Activated gamma-delta T cell treated with anti-CD3 and anti-CD28 coated beads, Interleukin-2, amount 50 U/mL, for 16 hours (primary cell): Measurements from ENCODE around the gene PCCA.
"Not testable (repeated sequence)": the region's sequence is repeated elsewhere in the genome, so short reads cannot be mapped to it uniquely, and the experiment has no call there.

Experiments used
- DNase-seq: peaks from one replicate; pipeline ENCODE4 v3.0.0-alpha.2; 2020; ENCODE audit warnings: low read depth

The PCCA gene

DNA sequence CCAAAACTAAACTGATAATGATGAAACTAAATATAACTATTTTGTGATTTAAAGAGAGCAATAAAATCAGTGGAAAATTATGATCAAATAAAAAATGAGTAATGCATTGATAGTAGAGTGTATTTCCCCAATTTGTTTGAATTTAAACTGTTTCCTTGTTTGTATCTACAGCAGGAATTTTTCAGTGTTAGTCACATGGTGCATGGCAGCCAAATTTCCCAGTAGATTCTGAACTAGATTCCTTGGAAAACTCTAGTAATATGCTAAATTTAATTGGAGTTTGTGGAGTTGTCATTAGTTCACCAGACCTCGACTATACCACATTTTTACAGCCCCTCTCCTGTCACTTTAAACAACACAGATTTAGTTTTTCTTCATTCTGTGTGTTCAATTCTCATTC is 156.2 kb downstream of the PCCA start:
- no peak for DNase-seq

DNA sequence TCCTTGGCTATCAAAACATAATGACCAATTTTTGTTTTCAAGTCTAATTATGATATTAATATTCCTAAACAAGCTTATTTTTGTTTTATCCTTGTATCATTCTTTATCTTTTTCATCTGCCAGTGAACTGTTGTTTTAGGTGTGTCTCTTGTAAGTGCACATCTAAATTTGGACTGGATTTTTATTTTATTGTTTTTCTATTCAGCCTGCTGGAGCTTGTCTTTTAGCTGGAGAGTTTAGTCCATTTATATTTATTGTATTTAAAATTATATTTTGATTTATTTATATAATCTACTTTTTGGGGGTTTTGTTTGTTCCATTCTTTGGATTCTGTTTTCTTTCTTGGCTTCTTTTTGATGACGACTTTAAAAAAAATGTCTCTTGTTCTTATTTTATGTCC is 159.0 kb downstream of the PCCA start:
- no peak for DNase-seq

DNA sequence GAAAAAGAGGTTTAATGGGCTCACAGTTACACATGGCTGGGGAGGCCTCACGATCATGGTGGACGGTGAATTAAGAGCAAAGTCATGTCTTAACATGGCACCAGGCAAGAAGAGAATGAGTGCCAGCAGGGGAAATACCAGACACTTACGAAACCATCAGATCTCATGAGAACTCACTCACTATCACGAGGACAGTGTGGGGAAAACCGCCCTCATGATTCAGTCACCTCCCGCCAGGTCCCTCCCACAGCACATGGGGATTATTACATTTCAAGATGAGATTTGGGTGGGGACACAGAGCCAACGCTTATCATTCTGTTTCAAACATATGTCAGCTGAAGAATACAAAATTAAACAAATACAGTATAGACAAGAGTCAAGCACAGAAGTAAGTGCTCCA is 165.1 kb downstream of the PCCA start:
- no peak for DNase-seq

DNA sequence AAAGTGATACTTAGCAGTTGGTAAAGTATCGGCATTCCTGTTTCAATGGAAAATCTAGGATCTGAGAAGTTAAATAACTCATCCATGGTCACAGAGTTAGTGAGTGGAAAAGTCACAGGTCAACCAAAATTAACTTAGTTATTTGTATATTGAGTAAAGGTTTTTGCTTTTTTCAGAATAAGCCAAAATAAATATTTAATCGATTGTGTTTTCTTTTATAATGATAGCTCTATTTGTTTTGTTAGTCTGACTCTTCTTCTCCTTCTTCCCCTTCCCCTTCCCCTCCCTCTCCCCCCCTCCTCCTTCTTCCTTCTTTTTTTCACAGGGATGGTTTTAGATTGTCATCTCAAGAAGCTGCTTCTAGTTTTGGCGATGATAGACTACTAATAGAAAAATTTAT is 173.5 kb downstream of the PCCA start:
- DNase-seq = no peak

DNA sequence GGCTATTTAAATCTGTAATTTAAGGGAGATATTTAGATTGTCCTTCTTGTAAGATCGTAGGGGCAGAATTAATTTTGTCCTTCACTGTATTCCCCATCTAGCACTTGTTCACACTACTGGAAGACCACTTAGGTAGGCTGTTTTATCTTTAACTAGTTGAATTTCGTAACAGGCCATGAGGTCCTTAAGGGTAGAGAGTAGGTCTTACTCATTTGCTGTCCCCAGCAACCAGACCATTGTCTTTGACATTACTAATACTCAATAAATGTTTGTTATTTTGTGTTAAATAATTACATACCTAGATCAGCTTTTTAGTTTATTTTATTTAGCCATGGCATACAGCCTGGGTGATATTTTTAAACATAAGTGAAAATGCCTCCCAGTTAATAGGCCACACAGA is 177.1 kb downstream of the PCCA start:
- no peak for DNase-seq

DNA sequence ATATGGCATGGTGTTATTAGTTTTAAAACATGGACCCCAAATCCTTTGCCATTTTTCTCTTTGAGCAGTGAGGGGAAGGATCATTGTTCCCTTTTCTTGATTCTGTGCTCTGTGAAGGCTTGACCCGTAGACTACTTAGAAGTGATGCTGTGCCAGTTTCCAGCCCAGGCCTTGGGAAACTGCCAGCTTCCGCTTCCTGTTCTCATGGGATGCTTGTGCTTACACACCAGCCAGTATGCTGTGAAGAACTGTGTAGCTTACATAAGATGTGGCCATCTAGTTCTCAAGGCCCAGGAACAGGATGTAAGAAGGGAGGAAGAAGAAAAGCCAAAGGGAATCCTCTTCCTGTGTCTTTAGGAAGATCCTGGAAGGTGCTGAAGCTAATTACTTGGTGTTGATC is 180.9 kb downstream of the PCCA start:
- DNase-seq = no peak

DNA sequence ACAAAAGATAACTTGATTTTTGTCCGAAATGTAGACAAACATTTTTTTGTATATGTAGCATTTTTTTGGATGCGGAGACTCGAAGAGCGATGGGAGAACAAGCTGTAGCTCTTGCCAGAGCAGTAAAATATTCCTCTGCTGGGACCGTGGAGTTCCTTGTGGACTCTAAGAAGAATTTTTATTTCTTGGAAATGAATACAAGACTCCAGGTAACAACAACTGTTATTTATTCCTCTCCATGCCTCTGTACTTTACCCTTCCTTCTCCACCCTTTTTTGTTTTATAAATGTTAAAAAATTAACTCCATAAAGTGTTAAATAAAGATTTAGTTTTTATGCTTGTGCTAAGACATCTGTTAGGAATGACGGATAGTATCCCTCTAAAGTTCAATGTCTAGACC is 184.2 kb downstream of the PCCA start:
- DNase-seq = no peak

DNA sequence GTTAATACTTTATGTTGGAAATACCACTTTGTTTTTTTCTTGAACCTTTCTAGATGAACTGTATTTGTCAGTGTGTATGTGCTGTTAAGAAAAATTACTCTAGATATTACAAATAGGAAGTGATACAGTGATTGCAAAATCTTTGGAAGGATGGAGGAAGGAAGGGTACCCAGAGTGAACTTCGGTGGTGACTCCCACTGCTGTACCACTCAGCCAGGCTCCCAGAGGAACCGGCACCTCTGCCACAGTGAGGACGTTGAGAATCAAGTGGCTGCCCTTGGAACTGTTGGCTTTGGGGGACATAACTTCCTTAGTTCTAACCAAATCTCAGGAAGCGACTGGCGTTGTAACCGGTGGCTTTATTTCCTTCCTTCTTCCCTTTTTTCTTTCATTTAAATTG is 184.7 kb downstream of the PCCA start:
- DNase-seq = no peak

DNA sequence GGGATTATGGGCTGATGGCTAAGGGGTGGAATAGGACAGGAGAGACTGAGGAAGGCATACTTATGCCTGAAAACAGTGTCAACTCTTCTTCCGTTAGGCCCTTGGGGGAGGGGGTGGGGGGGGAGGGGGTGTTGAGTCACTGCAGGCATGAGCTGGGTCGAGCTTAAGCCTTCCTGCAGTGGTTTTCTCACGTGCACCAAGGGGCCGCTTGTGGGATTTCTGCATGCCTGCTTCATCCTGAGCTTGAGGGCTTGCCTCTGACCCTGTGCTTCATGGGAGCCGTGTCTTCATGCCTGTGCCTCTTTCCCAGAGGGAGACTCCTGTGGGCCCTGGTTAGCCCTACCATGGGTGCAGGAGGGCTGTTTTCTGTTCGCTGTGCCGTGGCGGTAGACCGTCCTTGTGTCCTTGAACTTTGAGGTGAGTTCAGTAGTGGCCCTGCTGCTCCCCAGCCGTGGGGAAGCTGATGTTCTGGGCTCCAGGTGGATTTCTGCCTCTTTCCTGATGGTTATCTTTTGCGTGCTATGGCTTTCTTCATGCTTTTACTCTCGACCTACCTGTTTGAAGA is 186.1 kb downstream of the PCCA start:
- DNase-seq = no peak

DNA sequence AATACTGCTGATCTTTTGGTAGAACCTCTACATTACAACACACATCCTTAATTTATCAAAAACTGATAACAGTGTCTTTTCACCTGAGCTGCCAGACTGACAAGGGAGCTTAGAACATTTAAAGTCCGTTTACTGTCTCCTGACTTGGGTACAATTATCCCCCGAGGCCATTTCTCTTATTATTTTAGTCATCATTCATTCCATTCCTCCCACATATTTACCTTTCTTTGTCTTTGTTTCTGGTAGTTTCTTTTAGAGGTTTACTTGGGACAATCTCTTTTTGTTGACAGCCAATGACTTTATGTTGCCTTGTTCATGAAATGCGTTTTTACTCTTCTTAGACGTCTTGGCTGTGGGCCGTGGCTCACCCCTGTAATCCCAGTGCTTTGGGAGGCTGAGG is 186.9 kb downstream of the PCCA start:
- DNase-seq = no peak

DNA sequence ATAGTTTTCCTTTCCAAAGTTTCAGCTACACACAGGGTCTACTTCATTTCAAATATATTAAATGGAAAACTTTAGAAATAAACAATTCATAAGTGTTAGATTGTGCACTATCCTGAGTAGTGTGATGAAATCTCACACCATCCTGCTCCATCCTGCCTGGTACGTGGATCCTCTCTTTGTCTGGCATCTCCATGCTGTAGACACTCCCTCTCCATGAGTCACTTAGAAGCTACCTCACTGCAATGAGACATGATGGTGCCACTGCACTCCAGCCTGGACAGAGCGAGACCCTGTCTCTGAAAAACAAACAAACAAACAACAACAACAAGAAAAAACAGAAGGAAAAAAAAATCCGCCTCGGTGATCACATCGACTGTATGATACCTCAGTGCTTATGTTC is 191.8 kb downstream of the PCCA start:
- no peak for DNase-seq

DNA sequence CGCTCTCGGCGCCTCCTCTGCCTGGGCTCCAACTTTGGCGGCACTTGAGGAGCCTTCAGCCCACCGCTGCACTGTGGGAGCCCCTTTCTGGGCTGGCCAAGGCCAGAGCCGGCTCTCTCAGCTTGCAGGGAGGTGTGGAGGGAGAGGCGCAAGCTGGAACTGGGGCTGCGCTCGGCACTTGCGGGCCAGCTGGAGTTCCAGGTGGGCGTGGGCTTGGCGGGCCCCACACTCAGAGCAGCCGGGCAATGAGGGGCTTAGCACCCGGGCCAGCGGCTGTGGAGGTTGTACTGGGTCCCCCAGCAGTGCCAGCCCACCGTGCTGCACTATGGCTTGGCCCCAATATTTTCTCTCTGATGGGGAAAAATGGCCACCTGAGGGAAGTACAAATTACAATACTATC is 193.4 kb downstream of the PCCA start:
- DNase-seq = not testable (repeated sequence)

DNA sequence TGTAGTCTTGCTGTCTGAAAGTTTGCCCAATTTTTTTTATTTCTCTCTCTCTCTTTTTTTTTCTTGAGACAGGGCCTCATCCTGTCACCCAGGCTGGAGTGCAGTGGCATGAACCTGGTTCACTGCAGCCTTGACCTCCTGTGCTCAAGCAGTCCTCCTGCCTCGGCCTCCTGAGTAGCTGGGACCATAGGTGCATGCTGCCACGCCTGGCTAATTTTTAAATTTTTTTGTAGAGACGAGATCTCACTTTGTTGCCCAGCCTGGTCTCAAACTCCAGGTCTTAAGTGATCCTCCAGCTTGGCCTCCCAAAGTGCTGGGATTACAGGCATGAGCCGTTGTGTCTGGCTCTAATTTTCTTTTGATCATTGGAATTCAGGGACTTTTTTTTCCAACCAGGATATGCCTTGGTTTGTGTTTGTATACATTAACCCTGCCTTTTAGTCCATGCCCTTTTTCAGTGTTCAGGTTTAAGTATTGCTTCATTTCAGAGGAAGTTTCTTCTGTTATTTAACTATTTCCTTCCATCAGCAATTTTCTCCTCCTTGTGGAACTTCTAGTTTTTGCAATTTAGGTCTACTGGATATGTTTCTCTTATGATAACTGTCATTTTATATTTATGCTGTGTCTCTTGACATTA is 201.4 kb downstream of the PCCA start:
- DNase-seq = no peak

DNA sequence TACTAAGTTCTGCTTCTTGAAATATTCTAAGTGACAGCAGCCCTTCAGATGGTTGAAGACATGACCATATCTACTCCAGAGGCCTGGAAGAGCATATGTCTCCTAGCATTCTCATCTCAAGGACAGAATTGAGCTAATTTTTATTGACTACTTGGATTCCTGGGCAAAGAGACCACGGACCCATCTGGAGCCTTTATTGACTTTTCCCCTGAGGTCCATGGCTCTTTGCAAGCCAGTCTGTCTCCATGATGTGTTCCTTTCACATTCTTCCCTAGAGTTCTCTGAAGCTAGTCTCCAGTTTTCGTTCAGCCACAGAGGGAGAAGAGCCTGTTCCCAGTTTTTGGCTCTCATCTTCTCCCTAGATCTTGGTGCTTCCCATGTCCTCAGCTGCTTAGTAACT is 202.7 kb downstream of the PCCA start:
- DNase-seq = no peak

DNA sequence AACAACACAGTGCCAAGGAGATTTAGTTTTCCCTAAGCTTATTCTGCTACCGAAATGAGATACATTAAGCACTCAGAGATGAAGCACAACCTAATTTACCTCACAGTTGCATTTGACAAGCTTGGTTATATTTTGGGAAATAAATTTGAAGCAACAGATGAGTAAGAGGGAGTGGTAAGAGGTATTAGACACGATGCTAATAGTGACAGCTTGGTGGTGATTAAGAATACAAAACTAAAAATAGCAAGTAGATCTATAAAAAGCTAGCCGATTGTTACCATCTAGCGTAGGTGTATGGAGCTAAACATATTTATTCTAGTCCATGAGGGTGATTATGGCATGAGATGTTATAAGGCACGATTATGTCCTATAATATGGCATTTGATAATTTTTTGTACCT is 208.5 kb downstream of the PCCA start:
- no peak for DNase-seq

DNA sequence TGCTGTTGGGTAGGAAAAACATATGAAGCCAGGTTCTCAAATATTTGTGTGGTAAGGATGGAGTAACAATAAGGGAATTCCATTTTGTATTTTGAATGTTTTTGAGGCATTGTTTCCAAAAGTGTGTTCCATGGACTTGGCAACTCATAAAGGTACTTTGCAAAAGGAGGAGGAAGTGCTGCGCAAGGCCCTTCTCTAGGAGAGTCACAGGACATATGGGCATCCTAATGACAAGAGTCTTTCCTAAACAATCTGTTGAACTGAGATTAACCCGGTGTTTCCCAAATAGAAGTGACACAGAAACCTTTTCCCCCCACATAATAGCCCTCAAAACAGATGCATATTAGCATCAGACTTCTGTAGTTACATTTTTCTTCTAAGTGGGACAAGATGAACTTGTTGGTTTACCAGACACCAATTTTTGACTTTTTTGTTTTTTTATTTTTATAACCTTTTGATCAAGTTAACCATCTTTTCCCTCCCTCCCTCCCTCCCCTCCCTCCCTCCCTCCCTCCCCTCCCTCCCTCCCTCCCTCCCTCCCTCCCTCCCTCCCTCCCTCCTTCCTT is 209.3 kb downstream of the PCCA start:
- no peak for DNase-seq

DNA sequence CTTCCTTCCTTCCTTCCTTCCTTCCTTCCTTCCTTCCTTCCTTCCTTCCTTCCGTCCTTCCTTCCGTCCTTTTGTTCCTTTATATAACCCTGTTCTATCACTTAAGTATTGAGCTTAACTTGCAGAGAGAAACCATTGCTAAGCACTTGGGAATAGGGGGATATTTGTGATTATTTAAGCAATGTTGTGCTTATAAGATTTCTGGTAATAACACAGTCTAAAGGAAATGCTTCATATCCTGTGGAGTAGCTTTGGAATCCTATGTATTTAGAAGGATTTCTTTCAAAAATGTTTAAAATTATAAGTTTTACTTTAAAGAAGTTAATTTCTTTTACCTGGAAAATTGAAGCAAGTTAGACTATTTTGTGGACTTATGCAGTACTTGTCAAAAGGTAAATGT is 209.8 kb downstream of the PCCA start:
- no peak for DNase-seq

DNA sequence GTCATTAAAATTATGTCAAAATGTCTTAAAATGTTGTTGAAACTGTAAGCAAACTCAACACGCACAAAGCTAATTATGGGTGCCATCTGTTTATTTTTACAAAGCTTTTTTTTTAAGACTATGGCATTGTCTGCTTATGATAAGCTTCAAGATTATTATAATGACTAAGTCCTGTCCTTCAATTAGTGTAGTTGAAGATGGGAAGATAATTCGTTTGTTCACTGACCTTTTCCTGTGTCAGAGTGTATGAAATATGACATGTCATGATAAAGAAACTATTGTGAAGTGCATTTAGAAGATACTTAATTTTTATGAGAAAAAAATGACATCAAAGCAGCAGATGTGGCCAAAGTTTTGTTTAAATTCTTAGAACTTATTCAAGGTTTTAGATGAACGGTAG is 211.3 kb downstream of the PCCA start:
- DNase-seq = no peak

DNA sequence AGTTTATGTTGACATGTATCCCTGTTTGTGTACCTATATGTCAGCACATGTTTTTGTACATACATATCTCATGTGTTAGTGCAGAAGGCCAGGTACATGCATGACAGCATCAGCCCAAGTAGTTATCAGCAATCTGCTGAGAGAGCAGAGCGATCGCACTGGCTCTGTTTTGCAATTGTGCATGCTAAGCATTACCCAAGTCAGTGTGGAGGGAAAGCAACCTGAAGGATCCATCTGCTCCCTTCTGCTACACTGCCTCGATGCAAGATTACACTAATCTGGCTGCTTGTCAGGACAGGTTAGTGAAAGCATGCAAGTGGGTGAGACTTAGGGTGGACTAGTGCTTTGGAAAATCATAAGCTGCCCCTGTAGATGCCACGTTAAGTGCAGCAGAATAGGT is 211.8 kb downstream of the PCCA start:
- no peak for DNase-seq

DNA sequence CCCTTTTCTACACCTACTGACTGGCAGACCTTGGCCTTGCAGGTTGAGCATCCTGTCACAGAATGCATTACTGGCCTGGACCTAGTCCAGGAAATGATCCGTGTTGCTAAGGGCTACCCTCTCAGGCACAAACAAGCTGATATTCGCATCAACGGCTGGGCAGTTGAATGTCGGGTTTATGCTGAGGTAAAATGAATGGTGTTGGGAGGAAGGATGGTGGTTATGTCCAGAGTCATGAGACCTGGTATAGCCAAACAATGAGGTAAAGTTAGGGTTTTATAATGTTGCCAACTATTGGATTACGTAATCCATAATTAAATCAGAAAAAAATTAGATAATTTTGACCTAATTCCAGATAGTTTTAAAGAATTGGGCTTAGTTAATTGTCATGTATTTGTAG is 212.5 kb downstream of the PCCA start:
- DNase-seq = no peak

DNA sequence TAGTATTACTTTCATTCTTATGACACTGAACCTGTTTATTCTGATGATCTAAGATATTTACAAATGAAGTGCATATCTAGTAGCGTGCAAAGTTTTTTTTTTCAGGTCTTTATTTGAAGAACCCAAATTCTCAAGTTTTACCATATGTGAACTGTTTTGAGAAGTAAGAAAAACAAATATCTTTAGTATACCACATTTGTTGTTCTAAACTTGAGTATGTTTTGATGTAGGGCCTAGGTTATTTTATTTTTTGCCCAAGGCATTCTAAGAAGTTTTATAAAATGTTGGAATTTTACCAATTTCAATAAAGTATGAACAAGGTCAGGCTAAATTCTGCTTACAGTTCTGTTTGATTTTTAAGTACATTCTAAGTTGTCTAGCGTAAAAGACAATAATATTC is 213.5 kb downstream of the PCCA start:
- no peak for DNase-seq

DNA sequence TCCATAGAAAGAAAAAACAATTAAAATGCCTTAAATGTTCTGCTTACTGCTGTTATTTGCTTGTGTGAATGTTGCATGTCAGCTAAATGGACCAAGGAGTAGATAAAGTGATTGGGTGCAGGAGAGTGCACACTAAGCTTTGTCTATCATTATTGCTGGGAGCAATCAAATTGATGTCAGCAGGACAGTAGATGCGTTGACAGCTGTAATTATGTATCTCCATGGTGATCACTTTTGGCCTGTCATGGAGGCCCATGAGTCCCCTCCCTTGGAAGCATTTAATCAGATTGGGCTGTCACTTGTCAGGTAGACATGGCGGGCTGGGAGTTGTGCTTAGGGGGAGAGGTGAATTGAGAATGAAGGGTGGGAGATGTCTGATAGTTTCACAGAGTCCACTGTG is 215.3 kb downstream of the PCCA start:
- DNase-seq = no peak

DNA sequence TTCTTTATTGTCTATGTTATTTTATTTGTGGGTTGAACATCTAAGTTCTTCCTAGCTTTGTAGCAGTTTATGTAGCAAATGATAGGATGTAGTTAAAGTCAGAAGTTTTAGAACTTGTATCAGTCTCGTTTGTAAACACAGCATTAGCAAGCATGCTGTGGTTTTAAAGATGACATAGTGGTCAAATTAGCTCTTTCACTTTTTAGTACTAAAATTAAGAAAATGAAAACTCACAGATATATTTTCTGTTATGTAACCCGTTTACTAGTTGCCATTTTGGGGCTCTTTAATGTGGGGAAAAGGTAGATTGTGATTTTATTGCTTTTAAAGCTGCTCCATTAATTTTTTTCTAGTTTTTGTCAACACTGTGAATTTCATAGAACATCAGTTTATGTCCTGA is 216.5 kb downstream of the PCCA start:
- DNase-seq = no peak

DNA sequence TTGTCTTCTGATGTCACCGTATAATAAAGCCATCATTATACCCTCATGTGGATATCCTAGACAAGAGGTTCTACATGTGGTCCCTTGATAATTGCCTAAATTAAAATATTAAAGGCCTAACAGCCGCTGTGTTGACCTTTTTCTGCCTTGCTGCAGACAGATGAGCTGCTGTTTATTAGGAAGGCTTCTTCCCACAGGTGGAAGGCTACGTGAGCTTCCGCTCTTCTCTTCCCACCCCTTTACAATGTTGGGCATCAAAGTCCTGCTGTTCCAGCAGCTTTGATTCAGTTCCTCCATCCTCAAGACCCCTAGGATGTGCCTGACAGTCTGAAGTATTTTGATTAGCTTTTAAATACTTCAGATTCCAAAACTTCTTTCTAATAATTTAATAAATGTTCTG is 217.1 kb downstream of the PCCA start:
- DNase-seq = no peak
